ENCODE data around the gene ARHGAP19.
A peak's percentile ranks its signal among the peaks of the same experiment; 100 is the strongest.

The ARHGAP19 gene

DNA sequence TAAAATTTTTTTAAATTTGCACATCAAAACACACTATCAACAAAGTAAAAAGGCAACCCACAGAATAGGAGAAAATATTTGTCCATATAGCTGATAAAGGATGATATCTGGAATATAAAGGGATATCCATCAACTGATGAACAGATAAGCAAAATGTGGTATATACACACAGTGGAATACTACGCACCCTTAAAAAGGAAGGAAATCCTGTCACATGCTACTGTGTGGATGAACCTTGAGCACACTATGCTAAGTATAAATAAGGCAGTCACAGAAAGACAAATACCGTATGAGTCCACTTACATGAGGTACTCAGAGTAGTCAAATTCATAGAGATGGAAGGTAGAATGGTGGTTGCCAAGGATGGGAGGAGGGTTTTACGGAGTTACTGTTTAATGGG is 37.7 kb downstream of the ARHGAP19 start:
- no peaks in the 10 kb centered on the region for H3K9me3 Mint-ChIP-seq
- no peak overlapping the region for H3K4me3 Mint-ChIP-seq
- CTCF ChIA-PET, result no interaction called here
- no peak for DNase-seq
- peaks cover 56% of the 10 kb centered on the region for H3K36me3 Mint-ChIP-seq
- peak overlapping the region; percentile 8 for H3K27ac Mint-ChIP-seq
- H3K4me1 Mint-ChIP-seq, result peaks cover 4% of the 10 kb centered on the region
- no peaks in the 10 kb centered on the region for H3K27me3 Mint-ChIP-seq

DNA sequence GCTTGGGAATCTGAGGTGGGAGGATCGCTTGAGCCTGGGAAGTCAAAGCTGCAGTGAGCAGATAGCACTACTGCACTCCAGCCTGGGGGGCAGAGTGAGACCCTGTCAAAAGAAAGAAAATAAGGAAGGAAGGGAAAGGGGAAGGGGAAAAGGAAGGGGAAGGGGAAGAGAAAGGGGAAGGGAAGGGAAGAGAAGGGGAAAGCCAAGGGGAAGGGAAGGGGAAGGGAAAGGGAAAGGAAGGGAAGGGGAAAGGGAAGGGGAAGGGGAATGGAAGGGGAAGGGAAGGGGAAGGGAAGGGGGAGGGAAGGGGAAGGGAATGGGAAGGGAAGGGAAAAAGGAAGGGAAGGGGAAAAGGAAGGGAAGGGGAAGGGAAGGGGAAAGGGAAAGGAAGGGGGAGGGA is 41.5 kb downstream of the ARHGAP19 start:
- Mint-ChIP-seq H3K27ac (no peak overlapping the region), H3K4me1 (peaks cover under 1% of the 10 kb centered on the region), H3K4me3 (no peak overlapping the region), H3K36me3 (peaks cover 52% of the 10 kb centered on the region), H3K27me3 (no peaks in the 10 kb centered on the region), H3K9me3 (no peaks in the 10 kb centered on the region)
- CTCF ChIA-PET, result no interaction called here
- no peak for DNase-seq

DNA sequence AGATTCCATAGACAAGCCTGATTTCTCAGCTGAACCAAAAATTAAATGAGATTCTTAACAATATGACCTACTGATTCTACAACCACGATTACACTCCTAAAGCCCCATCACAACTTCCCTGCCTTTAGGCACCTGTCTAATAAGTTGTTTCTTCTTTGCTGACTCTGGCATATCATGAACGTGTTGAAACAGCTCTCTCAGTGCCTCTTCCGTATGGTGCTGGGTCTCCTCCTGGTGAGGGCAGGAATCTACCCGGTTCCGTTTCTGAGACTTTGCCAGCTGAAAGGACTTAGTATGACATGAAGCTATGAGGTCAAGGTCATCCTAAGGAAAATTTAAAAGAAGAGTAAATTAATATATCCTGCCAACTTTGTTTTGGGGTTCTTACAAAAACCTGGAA is 48.6 kb downstream of the ARHGAP19 start:
- no peaks in the 10 kb centered on the region for H3K27me3 Mint-ChIP-seq
- H3K9me3 Mint-ChIP-seq, result no peaks in the 10 kb centered on the region
- no peak overlapping the region for H3K4me3 Mint-ChIP-seq
- peaks cover 39% of the 10 kb centered on the region for H3K36me3 Mint-ChIP-seq
- no peak for DNase-seq
- CTCF ChIA-PET, result interaction anchor here (1.1 kb wide), 1 partner anchor 9 kb away, joined by 3 read pairs; no protein-coding TSS in a partner anchor
- no peaks in the 10 kb centered on the region for H3K4me1 Mint-ChIP-seq
- no peak overlapping the region for H3K27ac Mint-ChIP-seq

DNA sequence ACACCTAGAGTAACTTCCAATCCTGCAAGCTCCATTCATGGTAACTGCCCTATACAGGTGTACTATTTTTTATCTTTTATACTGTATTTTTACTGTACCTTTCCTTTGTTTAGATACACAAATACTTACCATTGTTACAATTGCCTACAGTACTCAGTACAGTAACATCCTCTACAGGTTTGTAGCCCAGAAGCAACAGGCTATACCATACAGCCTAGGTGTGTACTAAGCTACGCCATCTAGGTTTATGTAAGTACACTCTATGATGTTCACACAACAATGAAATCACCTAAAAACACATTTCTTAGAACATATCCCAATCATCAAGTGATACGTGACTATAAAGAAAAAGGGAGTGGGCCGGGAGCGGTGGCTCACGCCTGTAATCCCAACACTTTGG is 53.6 kb downstream of the ARHGAP19 start:
- no peak overlapping the region for H3K27ac Mint-ChIP-seq
- no peaks in the 10 kb centered on the region for H3K4me1 Mint-ChIP-seq
- H3K27me3 Mint-ChIP-seq, result no peaks in the 10 kb centered on the region
- H3K4me3 Mint-ChIP-seq, result no peak overlapping the region
- no peaks in the 10 kb centered on the region for H3K9me3 Mint-ChIP-seq
- DNase-seq, result no peak
- CTCF ChIA-PET, result interaction anchor here (0.6 to 3.2 kb wide), 2 partner anchors 29 to 574 kb away, joined by 4 to 15 read pairs; no protein-coding TSS in a partner anchor
- peaks cover 30% of the 10 kb centered on the region for H3K36me3 Mint-ChIP-seq

DNA sequence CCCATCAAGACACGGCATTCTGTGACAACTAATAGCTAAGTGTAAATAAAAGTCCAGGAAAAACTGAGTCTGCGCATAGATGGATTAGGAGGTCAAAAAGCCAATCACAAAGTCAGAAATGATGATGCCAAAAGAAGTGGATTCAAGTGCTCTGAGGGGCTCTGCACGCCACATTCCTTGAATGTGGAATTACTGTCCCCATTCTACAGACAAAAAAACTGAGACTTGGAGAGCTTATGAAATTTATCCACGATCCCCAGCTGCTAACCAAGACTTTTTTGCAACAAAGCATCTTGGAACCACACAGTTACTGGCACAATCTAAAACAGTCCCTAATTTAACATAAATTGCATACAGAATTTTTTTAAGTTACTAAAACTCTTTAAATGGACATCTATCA is 57.1 kb downstream of the ARHGAP19 start:
- CTCF ChIA-PET, result interaction anchor here (0.6 to 2.8 kb wide), 11 partner anchors 9 to 198 kb away, joined by 3 to 22 read pairs (median 4); partner anchors contain the start of gene FRAT2
- H3K27ac Mint-ChIP-seq, result no peak overlapping the region
- no peak overlapping the region for H3K4me3 Mint-ChIP-seq
- peaks cover 25% of the 10 kb centered on the region for H3K36me3 Mint-ChIP-seq
- no peaks in the 10 kb centered on the region for H3K27me3 Mint-ChIP-seq
- no peaks in the 10 kb centered on the region for H3K9me3 Mint-ChIP-seq
- DNase-seq, result no peak
- H3K4me1 Mint-ChIP-seq, result peaks cover 6% of the 10 kb centered on the region

DNA sequence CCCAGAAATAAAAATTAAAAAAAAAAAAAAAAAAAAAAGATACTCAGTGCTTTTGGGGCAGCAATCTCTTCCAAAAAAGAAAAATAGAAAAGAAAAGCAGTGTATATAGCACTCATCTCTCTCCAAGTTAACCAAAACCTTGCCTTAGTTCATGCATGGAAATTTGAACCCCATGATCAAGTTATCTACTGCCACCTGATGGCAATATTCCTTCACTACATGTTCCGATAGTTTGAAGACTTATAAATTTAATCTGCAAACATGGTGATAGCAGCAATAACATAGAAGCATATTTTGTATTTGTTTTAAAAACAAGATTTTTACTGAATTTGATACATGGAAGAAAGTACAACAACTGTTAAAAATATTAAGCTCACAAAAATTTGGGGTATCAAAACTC is 58.0 kb downstream of the ARHGAP19 start:
- Mint-ChIP-seq H3K4me1 (peaks cover 8% of the 10 kb centered on the region), H3K9me3 (no peaks in the 10 kb centered on the region), H3K36me3 (peaks cover 34% of the 10 kb centered on the region), H3K27me3 (no peaks in the 10 kb centered on the region), H3K4me3 (no peak overlapping the region), H3K27ac (no peak overlapping the region)
- no peak for DNase-seq
- CTCF ChIA-PET, result interaction anchor here (0.7 to 2.8 kb wide), 10 partner anchors 9 to 197 kb away, joined by 3 to 22 read pairs (median 4); partner anchors contain the start of gene FRAT2

DNA sequence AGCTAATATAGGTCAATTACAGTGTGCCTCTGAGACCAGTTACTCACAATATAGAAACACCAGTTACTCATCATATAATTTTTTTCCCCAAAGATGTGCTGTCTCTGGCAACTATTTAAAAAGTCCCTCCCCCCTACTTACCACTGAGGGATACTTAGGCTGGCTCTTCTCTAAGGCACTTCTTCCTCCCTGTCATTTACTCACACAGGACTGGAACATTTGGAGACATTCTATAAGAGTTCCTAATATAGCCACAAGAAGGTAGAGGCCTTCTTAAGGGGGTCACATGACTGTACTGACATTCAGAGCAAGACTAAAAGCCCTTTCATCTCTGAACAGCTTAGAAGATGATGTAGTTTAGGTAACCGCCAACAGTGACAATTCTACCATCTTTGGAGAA is 62.3 kb downstream of the ARHGAP19 start:
- Mint-ChIP-seq H3K27me3 (no peaks in the 10 kb centered on the region), H3K4me3 (no peak overlapping the region), H3K36me3 (peaks cover 62% of the 10 kb centered on the region), H3K9me3 (no peaks in the 10 kb centered on the region), H3K4me1 (peaks cover 8% of the 10 kb centered on the region), H3K27ac (no peak overlapping the region)
- CTCF ChIA-PET, result interaction anchor here (1.6 kb wide), 1 partner anchor 20 kb away, joined by 3 read pairs; no protein-coding TSS in a partner anchor
- no peak for DNase-seq

DNA sequence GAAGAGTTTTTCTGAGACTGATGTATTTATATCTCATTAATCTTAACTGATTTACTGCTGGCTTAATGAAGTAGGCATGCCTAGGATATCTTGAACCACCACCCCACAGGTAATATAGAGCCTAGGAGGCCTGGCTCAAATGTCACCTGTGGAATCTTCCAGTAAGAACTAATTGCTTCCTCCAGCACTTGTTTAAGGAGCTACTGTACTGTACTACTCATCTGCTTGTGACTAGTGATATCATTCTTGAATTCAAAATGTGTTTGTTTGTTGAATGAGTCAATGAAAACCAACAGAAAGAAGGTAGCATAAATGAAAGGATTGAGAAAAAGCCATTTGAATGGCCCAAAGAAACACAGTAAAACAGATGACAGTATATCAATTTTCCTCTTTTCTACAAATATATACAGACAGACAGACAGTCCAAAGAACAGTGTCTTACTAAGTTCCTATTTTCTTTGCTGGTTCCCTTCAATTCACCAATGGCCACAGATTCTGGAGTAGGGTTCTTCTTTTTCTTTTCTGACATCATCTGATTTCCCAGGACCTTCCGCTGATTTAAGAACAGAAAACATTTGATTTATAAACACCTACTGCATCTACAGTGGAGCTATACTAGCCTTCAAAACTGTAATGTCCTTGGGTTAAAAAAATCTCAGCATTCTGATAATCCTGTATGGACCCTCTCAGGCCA is 63.0 kb downstream of the ARHGAP19 start:
- CTCF ChIA-PET, result no interaction called here
- DNase-seq, result no peak
- Mint-ChIP-seq H3K9me3 (no peaks in the 10 kb centered on the region), H3K4me1 (peaks cover 8% of the 10 kb centered on the region), H3K27ac (no peak overlapping the region), H3K36me3 (peaks cover 62% of the 10 kb centered on the region), H3K27me3 (no peaks in the 10 kb centered on the region), H3K4me3 (no peak overlapping the region)

DNA sequence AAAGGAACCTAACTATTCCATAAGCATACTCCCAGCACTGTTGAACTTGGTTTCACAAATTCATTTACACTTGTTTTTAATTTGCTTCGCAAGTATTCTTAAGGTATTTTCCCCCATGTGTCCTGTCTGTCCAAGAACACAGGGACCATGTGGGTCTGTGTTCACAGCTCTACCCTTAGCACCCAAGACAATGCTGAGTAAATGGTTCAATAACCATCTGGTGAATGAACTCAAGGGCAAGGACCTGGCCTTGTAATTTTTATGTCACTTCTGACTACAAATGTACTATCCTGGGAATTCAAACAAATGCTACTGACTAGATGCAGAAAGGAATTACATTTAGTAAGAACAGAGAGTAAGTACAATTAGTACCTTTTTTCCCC is 63.7 kb downstream of the ARHGAP19 start:
- Mint-ChIP-seq H3K27ac (no peak overlapping the region), H3K4me1 (peaks cover 8% of the 10 kb centered on the region), H3K36me3 (peaks cover 61% of the 10 kb centered on the region), H3K27me3 (no peaks in the 10 kb centered on the region), H3K4me3 (no peak overlapping the region), H3K9me3 (no peaks in the 10 kb centered on the region)
- CTCF ChIA-PET, result interaction anchor here (0.8 to 1.4 kb wide), 2 partner anchors 18 to 147 kb away, joined by 3 read pairs; no protein-coding TSS in a partner anchor
- DNase-seq, result no peak

DNA sequence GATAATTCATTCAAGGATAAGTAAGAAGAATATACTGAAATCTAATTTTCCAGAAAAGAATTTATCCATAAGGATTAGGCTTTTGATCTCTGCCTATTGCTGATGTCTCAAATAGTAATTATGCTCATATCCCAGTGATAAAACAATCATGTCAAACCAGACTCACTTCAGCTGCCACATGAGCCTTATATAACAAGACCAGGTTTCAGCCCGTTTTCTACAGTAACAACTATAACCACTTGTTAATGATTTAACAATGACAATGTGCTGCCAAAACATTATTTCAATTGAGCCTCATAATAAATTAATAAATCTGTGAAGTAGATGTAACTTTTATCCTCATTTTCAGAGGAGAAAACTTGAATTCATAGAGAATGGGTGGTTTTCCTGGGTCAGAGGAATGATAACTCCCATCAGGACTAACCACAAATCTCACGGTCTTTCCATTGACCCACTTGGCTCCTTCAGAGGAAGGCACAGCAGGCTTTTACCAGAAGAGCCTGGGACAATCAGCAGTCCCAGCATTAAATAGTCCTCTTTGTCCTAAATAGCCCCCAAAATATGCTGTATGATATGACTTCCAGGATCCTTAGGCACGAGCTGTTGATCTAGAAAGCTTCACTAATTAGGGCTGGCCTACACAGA is 64.2 kb downstream of the ARHGAP19 start:
- CTCF ChIA-PET, result interaction anchor here (0.8 to 1.4 kb wide), 2 partner anchors 17 to 147 kb away, joined by 3 read pairs; no protein-coding TSS in a partner anchor
- Mint-ChIP-seq H3K9me3 (no peaks in the 10 kb centered on the region), H3K4me3 (no peak overlapping the region)

DNA sequence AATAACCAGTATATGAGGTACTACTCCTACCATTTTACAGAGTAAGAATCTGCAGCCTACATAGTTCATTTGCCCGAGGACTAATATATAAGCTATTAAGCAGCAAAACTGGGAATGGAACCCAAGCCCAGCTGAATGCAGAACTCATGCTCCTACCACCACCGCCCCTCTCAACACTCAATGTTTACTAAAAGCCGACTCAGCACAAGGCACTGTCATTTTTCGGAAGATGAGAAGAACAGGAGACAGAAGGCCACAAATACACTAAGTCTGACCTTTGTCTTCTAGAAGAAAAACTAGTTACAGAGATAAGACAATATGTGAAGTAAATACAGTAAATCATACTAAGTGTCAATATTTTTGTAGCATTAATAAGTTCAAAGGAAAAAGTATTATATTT is 66.0 kb downstream of the ARHGAP19 start:
- peaks cover 6% of the 10 kb centered on the region for H3K4me1 Mint-ChIP-seq
- H3K9me3 Mint-ChIP-seq, result no peaks in the 10 kb centered on the region
- CTCF ChIA-PET, result interaction anchor here (0.5 kb wide), 1 partner anchor 25 kb away, joined by 4 read pairs; no protein-coding TSS in a partner anchor
- no peak for DNase-seq
- peaks cover 63% of the 10 kb centered on the region for H3K36me3 Mint-ChIP-seq
- no peak overlapping the region for H3K27ac Mint-ChIP-seq
- H3K27me3 Mint-ChIP-seq, result no peaks in the 10 kb centered on the region
- H3K4me3 Mint-ChIP-seq, result no peak overlapping the region

More for the DNA sequence above, 64.2 kb downstream of the ARHGAP19 start:
- no peak overlapping the region for H3K27ac Mint-ChIP-seq
- H3K27me3 Mint-ChIP-seq, result no peaks in the 10 kb centered on the region
- DNase-seq, result no peak
- H3K36me3 Mint-ChIP-seq, result peaks cover 63% of the 10 kb centered on the region
- peaks cover 8% of the 10 kb centered on the region for H3K4me1 Mint-ChIP-seq

DNA sequence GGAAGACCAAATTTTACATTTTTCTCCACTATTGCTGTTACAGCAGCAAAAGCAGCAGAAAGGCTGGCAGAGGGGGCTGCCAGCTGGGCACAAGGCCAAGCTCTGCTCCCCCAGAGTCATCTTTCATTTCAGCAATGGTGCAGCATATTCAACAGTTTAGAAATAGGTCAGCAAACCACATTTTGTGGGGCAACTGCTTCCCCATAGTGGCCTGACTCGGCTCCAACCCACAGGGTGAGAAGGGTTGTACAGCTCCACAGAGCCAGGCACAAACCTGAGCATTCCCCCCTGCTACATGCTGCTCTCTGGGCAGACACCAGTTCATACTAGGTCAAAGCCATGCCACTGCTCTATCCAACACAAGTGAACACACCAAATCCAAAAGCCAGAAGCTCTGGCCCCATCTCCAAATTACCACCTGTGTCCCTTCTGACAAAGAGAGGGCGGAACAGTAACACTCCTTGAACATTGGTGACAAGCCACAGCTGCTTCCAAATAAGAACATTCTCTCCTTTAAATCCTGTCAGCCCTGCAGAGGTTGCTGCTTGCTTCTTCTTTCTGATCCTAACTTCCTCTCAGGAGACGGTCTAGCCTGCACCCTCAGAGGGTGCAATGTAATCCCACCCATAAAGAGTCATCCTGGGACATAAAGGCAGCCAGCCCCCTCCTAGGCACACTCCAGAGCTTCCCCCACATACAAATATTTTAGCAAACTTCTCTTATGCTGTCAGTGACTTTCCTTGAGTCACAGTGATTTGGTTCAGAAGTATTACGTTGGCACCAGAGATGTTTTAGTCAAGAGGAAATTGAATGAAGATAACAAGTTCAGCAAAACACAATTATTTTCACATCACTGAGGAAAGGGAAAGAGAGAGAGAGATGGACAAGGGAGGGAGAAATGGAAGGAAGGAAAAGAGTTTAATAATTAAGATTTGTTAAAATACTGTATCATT is 67.7 kb downstream of the ARHGAP19 start:
- Mint-ChIP-seq H3K27ac (no peak overlapping the region), H3K4me1 (peaks cover 6% of the 10 kb centered on the region), H3K4me3 (no peak overlapping the region), H3K36me3 (peaks cover 64% of the 10 kb centered on the region), H3K9me3 (no peaks in the 10 kb centered on the region), H3K27me3 (no peaks in the 10 kb centered on the region)
- no peak for DNase-seq
- CTCF ChIA-PET, result interaction anchor here (1.3 to 2.8 kb wide), 4 partner anchors 10 to 188 kb away, joined by 4 to 15 read pairs (median 6); partner anchors contain the start of gene SLIT1

DNA sequence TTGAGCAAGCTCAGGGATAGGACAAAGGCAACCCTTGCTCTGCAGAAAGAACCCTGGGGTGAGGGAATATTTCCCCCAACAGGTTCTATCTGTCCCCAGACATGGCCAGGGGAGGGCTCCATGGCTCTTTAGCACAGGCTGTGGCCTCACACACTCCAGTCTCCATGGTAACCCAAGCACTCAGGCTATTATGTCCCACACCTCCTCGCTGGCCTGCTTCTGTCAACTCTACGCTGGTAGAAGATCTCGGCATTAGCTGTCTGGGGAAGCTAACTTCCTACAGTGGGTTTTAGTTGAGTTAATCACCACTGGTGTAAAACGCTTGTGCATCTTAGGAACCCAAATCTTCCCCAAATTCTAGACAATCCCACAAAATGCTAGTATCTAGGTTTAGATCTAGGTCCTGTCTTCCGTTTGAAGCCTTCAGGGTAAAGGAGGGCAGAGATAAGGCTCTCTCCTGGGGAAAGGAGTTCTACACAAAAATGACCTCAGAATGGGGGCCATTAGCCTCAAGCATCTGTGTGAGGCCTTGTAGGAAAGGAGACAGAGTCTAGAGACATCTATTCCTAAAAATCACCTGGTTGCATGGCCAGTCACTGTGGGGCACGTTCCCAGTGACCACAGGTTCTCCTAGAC is 70.0 kb downstream of the ARHGAP19 start:
- Mint-ChIP-seq H3K27me3 (no peaks in the 10 kb centered on the region), H3K36me3 (peaks cover 49% of the 10 kb centered on the region), H3K4me3 (no peak overlapping the region), H3K4me1 (peaks cover 25% of the 10 kb centered on the region), H3K27ac (no peak overlapping the region), H3K9me3 (no peaks in the 10 kb centered on the region)
- CTCF ChIA-PET, result interaction anchor here (1.4 kb wide), 1 partner anchor 150 kb away, joined by 3 read pairs; no protein-coding TSS in a partner anchor
- no peak for DNase-seq
